ENCODE results near the gene PTX4.

PTX4 gene, protein sequence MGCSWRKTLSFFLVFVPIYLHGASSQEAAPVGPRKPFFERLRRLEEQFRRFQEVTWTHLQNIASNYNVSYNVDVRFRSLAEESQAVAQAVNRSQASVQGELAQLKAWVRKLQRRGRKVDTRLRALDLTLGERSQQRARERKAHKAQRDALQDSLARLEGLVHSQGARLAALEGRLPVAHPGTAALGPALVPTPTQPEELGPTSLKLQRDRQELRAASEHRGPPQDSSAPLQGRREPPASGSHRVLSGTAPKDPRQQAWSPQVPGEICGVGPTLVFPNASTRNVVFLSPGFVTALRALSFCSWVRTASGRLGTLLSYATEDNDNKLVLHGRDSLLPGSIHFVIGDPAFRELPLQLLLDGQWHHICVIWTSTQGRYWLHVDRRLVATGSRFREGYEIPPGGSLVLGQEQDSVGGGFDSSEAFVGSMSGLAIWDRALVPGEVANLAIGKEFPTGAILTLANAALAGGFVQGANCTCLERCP

GRCh38 chr16:1488619-1489018 is at the start of gene PTX4:
PTX4 (minus strand) TSS chr16:1488944; CDS start chr16:1488909, 35 bp downstream.
- Histone ChIP-seq H4K20me1 (ENCODE audit: insufficient read depth, low read length) (no peaks in the 10 kb centered on the region), H3K79me2 (ENCODE audit: low read length) (peaks cover 3% of the 10 kb centered on the region), H3F3A (ENCODE audit: insufficient read depth, low read length) (no peaks in the 10 kb centered on the region), H2AFZ (ENCODE audit: low read length) (no peak within 1 kb of the TSS), H3K9me2 (replicated peaks; ENCODE audit: insufficient read depth, low read length) (no peaks in the 10 kb centered on the region), H3K4me2 (ENCODE audit: low read depth, low read length) (no peak within 1 kb of the TSS), H3K27me3 (replicated peaks; ENCODE audit: insufficient read depth, low read length) (peaks cover 65% of the 10 kb centered on the region), H3K9ac (ENCODE audit: low read length) (no peak within 1 kb of the TSS), H3K9me3 (replicated peaks; ENCODE audit: insufficient read depth, low read length) (no peaks in the 10 kb centered on the region), H3K4me1 (ENCODE audit: low read length) (peaks cover 5% of the 10 kb centered on the region; the same call in 1 of the 2 replicates), H3K4me3 (ENCODE audit: low read length) (no peak within 1 kb of the TSS), H3K36me3 (replicated peaks; ENCODE audit: insufficient read depth, low read length) (no peaks in the 10 kb centered on the region), H3K27ac (ENCODE audit: low read length) (no peak within 1 kb of the TSS)
- no peak for DNase-seq
- TF ChIP-seq EZH2phosphoT487 (IDR thresholded peaks at IDR 0.05; ENCODE audit: low read length) (no peak), EZH2 (optimal IDR thresholded peaks at IDR 0.05; ENCODE audit: low read depth, low read length) (no peak)
- TF ChIP-seq, protein P1, sequence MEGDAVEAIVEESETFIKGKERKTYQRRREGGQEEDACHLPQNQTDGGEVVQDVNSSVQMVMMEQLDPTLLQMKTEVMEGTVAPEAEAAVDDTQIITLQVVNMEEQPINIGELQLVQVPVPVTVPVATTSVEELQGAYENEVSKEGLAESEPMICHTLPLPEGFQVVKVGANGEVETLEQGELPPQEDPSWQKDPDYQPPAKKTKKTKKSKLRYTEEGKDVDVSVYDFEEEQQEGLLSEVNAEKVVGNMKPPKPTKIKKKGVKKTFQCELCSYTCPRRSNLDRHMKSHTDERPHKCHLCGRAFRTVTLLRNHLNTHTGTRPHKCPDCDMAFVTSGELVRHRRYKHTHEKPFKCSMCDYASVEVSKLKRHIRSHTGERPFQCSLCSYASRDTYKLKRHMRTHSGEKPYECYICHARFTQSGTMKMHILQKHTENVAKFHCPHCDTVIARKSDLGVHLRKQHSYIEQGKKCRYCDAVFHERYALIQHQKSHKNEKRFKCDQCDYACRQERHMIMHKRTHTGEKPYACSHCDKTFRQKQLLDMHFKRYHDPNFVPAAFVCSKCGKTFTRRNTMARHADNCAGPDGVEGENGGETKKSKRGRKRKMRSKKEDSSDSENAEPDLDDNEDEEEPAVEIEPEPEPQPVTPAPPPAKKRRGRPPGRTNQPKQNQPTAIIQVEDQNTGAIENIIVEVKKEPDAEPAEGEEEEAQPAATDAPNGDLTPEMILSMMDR (IDR thresholded peaks at IDR 0.05; ENCODE audit: low read length) = no peak

GRCh38 chr16:1537763-1538289 is 49.1 kb upstream of the PTX4 start:
- TF ChIP-seq, protein P1 (IDR thresholded peaks at IDR 0.05; ENCODE audit: low read length) = no peak
- TF ChIP-seq EZH2phosphoT487 (IDR thresholded peaks at IDR 0.05; ENCODE audit: low read length) (no peak), EZH2 (optimal IDR thresholded peaks at IDR 0.05; ENCODE audit: low read depth, low read length) (no peak)
- Histone ChIP-seq H3K4me2 (ENCODE audit: low read depth, low read length) (no peak overlapping the region), H3K27ac (ENCODE audit: low read length) (no peak overlapping the region), H3K27me3 (replicated peaks; ENCODE audit: insufficient read depth, low read length) (peaks cover 51% of the 10 kb centered on the region), H3F3A (ENCODE audit: insufficient read depth, low read length) (no peaks in the 10 kb centered on the region), H3K79me2 (ENCODE audit: low read length) (no peaks in the 10 kb centered on the region), H3K4me1 (ENCODE audit: low read length) (no peaks in the 10 kb centered on the region), H2AFZ (ENCODE audit: low read length) (no peak overlapping the region), H3K4me3 (ENCODE audit: low read length) (no peak overlapping the region), H3K9me3 (replicated peaks; ENCODE audit: insufficient read depth, low read length) (no peaks in the 10 kb centered on the region), H3K36me3 (replicated peaks; ENCODE audit: insufficient read depth, low read length) (no peaks in the 10 kb centered on the region), H3K9me2 (replicated peaks; ENCODE audit: insufficient read depth, low read length) (no peaks in the 10 kb centered on the region), H4K20me1 (ENCODE audit: insufficient read depth, low read length) (no peaks in the 10 kb centered on the region), H3K9ac (ENCODE audit: low read length) (no peak overlapping the region)
- DNase-seq = no peak

DNA sequence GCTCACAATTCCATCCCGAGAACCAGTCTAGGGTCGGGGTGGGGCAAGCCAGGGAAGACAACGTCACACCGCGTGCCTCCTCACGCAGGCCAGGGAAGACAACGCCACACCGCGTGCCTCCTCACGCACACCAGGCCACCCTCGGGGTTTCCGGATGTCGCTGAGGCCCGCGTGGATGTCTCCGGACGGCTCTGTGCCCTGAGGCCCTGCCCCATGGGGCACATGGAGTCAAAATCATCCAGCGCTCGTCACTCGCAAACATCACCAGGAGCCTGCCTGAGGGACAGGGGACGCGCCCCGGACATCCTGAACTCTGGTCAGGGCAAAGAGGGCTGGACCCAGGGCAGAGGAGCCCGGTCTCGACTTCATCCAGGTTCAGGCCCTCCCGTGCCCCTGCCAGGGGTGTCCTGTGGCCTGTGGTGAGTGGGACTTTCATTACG is 48.4 kb upstream of the PTX4 start:
- Histone ChIP-seq H3K4me3 (ENCODE audit: low read length) (no peak overlapping the region), H3K27ac (ENCODE audit: low read length) (no peak overlapping the region), H3K9ac (ENCODE audit: low read length) (no peak overlapping the region), H4K20me1 (ENCODE audit: insufficient read depth, low read length) (no peaks in the 10 kb centered on the region), H3K4me1 (ENCODE audit: low read length) (no peaks in the 10 kb centered on the region), H3K79me2 (ENCODE audit: low read length) (no peaks in the 10 kb centered on the region), H3F3A (ENCODE audit: insufficient read depth, low read length) (no peaks in the 10 kb centered on the region), H3K36me3 (replicated peaks; ENCODE audit: insufficient read depth, low read length) (no peaks in the 10 kb centered on the region), H3K4me2 (ENCODE audit: low read depth, low read length) (no peak overlapping the region), H3K9me2 (replicated peaks; ENCODE audit: insufficient read depth, low read length) (no peaks in the 10 kb centered on the region), H3K9me3 (replicated peaks; ENCODE audit: insufficient read depth, low read length) (no peaks in the 10 kb centered on the region), H2AFZ (ENCODE audit: low read length) (no peak overlapping the region), H3K27me3 (replicated peaks; ENCODE audit: insufficient read depth, low read length) (peaks cover 57% of the 10 kb centered on the region)
- no peak for DNase-seq
- TF ChIP-seq, protein P1 (IDR thresholded peaks at IDR 0.05; ENCODE audit: low read length) = no peak
- no peak for TF ChIP-seq EZH2 (optimal IDR thresholded peaks at IDR 0.05; ENCODE audit: low read depth, low read length)
- TF ChIP-seq EZH2phosphoT487 (IDR thresholded peaks at IDR 0.05; ENCODE audit: low read length) = no peak

Measured in MM.1S (cell line).